Mesendoderm (in vitro differentiated cells): ENCODE results near the gene CKAP2. TPM values are rescaled to one million over a fixed set of nuclear protein-coding genes. Genes with fewer than 3 reads are reported as not detected.
"Not testable (repeated sequence)": the region's sequence is repeated elsewhere in the genome, so short reads cannot be mapped to it uniquely, and the experiment has no call there.

Source experiments
- DNase-seq: peaks from one replicate; pipeline ENCODE4 v3.0.0; 2013
- H2AK5ac ChIP-seq: 2 replicates; pipeline ENCODE4 v1.6.1; 2013; ENCODE audit warnings: low read length, inconsistent platforms
- H2BK120ac ChIP-seq: 2 replicates; pipeline ENCODE4 v1.6.1; 2013; ENCODE audit warnings: low read depth, mild to moderate bottlenecking, low read length, moderate library complexity, mixed read lengths
- H2BK15ac ChIP-seq: replicated peaks from 2 replicates; pipeline ENCODE4 v1.6.1; 2013; ENCODE audit warnings: low read depth, mild to moderate bottlenecking, moderate library complexity
- H2BK5ac ChIP-seq: 2 replicates; pipeline ENCODE4 v1.6.1; 2013; ENCODE audit warnings: low read length, inconsistent platforms
- H3K18ac ChIP-seq: 2 replicates; pipeline ENCODE4 v1.6.1; 2013; ENCODE audit warnings: mild to moderate bottlenecking, low read length, mixed read lengths
- H3K23ac ChIP-seq: one replicate; pipeline ENCODE4 v1.6.1; 2013; ENCODE audit warnings: low read length
- H3K27ac ChIP-seq: 2 replicates; pipeline ENCODE4 v1.5.1; 2013; ENCODE audit warnings: low read depth, mild to moderate bottlenecking, inconsistent platforms, low read length, moderate library complexity
- H3K27me3 ChIP-seq: 2 replicates; pipeline ENCODE4 v1.6.1; 2013; ENCODE audit warnings: low read length, control low read depth, mild to moderate bottlenecking, inconsistent platforms; ENCODE audit not compliant: insufficient read depth, poor library complexity
- H3K36me3 ChIP-seq: 2 replicates; pipeline ENCODE4 v1.6.1; 2013; ENCODE audit warnings: low read length, inconsistent platforms; ENCODE audit not compliant: control insufficient read depth, insufficient read depth
- H3K4ac ChIP-seq: one replicate; pipeline ENCODE4 v1.6.1; 2013; ENCODE audit warnings: low read depth, mild to moderate bottlenecking, low read length, moderate library complexity
- H3K4me1 ChIP-seq: 2 replicates; pipeline ENCODE4 v1.6.1; 2013; ENCODE audit warnings: low read depth, low read length, inconsistent platforms; ENCODE audit not compliant: control insufficient read depth
- H3K4me2 ChIP-seq: 2 replicates; pipeline ENCODE4 v1.6.1; 2013; ENCODE audit warnings: low read length
- H3K4me3 ChIP-seq: 2 replicates; pipeline ENCODE4 v1.5.1; 2013; ENCODE audit warnings: mild to moderate bottlenecking, low read length
- H3K56ac ChIP-seq: one replicate; pipeline ENCODE4 v1.6.1; 2013; ENCODE audit warnings: low read length
- H3K79me1 ChIP-seq: 2 replicates; pipeline ENCODE4 v1.6.1; 2013; ENCODE audit warnings: low read length, inconsistent platforms
- H3K79me2 ChIP-seq: 2 replicates; pipeline ENCODE4 v1.6.1; 2013; ENCODE audit warnings: mild to moderate bottlenecking, low read length; ENCODE audit not compliant: control insufficient read depth, insufficient read depth
- H3K9ac ChIP-seq: 2 replicates; pipeline ENCODE4 v1.6.1; 2013; ENCODE audit warnings: low read length, inconsistent platforms
- H4K5ac ChIP-seq: one replicate; pipeline ENCODE4 v1.6.1; 2013; ENCODE audit warnings: low read length
- H4K8ac ChIP-seq: one replicate; pipeline ENCODE4 v1.6.1; 2013; ENCODE audit warnings: low read depth, mild to moderate bottlenecking, control low read depth, low read length, moderate library complexity
- WGBS: extraction: QIAGEN DNeasy Blood & Tissue Kit; methylation state at CpG from one replicate; pipeline ENCODE4 v1.1.7; 2013; ENCODE audit warnings: low lambda C conversion rate, missing lambda C conversion rate; ENCODE audit not compliant: insufficient coverage; ENCODE audit errors: extremely low coverage; 5-methylcytosine and 5-hydroxymethylcytosine counted together
- polyA plus RNA-seq, 2 experiments: library from polyadenylated mRNA; stranded (reverse); fragments of 200-250 nt; gene quantifications; one replicate each; pipeline ENCODE4 v1.2.3, GENCODE V29; 2013

CKAP2 gene, protein sequence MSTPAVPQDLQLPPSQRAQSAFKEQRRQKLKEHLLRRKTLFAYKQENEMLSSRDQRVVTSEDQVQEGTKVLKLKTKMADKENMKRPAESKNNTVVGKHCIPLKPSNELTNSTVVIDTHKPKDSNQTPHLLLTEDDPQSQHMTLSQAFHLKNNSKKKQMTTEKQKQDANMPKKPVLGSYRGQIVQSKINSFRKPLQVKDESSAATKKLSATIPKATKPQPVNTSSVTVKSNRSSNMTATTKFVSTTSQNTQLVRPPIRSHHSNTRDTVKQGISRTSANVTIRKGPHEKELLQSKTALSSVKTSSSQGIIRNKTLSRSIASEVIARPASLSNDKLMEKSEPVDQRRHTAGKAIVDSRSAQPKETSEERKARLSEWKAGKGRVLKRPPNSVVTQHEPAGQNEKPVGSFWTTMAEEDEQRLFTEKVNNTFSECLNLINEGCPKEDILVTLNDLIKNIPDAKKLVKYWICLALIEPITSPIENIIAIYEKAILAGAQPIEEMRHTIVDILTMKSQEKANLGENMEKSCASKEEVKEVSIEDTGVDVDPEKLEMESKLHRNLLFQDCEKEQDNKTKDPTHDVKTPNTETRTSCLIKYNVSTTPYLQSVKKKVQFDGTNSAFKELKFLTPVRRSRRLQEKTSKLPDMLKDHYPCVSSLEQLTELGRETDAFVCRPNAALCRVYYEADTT
- polyA plus RNA-seq (2013, experiment 1 of 2) = 68.0 TPM
- polyA plus RNA-seq (2013, experiment 2 of 2) = 70.1 TPM

DNA sequence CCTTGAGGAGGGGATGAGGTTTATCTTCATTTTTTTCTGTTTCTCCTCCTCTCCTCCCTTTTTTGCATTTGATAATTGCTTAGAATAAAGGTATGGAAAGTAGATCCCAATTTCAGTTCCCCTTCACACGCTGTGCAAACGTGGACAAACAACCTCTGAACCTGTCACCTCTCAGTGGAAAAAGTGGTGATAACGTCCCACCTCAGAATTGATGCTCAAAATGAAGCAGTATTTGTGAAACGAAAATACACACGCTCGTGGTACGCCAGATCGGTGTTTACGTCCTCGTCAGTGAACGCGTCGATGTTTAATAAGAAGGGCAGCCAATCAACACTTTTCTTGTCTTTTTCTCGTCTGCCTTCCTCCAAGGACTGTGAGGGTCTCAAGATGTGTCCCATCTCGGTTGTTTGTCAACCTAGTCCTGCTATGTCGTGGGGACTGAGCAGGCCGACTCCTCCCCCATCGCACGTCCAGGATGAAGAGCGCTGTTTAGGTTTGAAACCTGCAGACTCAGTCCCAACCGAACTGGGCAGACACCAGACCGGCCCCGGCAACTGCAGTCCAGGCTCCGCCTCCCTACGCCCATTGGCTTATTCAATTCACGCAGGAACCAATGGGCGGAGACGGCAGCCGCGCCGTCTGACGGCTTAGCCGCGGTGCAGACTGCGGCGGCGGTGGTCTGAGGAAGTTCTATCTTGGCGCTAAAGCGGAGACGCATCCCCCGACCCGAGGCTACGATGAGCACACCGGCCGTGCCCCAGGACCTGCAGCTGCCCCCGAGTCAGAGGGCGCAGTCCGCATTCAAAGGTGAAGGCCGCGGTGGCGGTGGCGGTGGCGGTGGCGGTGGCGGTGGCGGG is at the start of gene CKAP2:
CKAP2 (plus strand) TSS at position 659 of the 857 bp plus-strand sequence; CDS start at position 738, 79 bp downstream.
- H2BK5ac ChIP-seq = peak within 1 kb of the TSS; percentile 5
- no peak within 1 kb of the TSS for H3K4ac ChIP-seq
- H3K79me2 ChIP-seq = peaks cover 8% of the 10 kb centered on the region
- H3K18ac ChIP-seq = peak within 1 kb of the TSS; percentile 85
- H3K4me1 ChIP-seq = no peaks in the 10 kb centered on the region
- H3K9ac ChIP-seq = peak within 1 kb of the TSS; percentile 66
- no peak within 1 kb of the TSS for H2BK120ac ChIP-seq
- no peak within 1 kb of the TSS for H2BK15ac ChIP-seq
- H3K27ac ChIP-seq = peak within 1 kb of the TSS; percentile 83
- no peaks in the 10 kb centered on the region for H3K79me1 ChIP-seq
- H2AK5ac ChIP-seq = no peak within 1 kb of the TSS
- no peaks in the 10 kb centered on the region for H3K36me3 ChIP-seq
- no peak within 1 kb of the TSS for H4K8ac ChIP-seq
- H3K4me2 ChIP-seq = peak within 1 kb of the TSS; percentile 63
- no peak within 1 kb of the TSS for H3K23ac ChIP-seq
- H3K56ac ChIP-seq = peak within 1 kb of the TSS; percentile 83
- peak; percentile 97 for DNase-seq
- peak within 1 kb of the TSS; percentile 32 for H3K4me3 ChIP-seq
- H4K5ac ChIP-seq = no peak within 1 kb of the TSS
- no peaks in the 10 kb centered on the region for H3K27me3 ChIP-seq
- no CpG with 5 or more reads among the region's 56 CpGs for WGBS

DNA sequence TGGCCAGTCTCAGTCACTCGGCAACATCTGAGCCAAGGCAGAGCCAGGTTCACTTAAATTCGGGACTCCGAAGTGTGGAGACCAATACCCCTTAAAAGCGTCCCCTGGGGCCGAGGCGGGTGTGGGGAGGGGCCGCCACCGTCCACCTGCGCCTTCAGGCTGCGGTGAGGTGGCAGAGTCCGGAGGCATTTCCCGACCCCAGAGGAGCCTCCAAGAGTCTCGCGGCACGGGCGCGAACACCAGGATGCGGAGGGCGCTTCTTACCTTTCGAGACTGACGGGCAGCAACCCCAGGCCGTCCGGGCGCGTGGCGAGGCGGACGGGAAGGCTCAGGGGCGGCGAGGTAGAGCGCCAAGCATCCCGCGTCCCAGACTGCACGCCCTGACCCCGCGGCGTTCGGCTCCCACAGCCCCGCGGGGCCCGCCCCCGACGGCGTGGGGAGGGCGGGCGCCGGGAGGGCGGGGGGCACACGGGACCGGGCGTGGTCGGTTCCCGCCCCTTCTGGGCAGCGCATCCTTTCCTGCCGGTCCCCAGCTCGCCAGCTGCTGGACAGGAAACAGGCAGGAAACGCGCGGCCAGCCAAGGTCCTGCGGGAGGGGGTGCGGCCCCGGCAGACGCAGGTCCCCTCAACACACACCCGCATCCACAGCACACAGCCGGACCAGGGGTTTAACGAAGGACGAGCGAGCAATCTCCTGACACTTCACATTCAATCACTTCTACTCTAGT is 49.3 kb upstream of the CKAP2 start, which contains the start of gene THSD1:
THSD1 (minus strand) TSS at position 406 of the 728 bp plus-strand sequence. CDS start 3,572 bp downstream, outside the sequence.
- Histone ChIP-seq H2BK15ac (no peak within 1 kb of the TSS), H3K4ac (no peak within 1 kb of the TSS), H3K4me2 (peak within 1 kb of the TSS; percentile 59), H3K9ac (peak within 1 kb of the TSS; percentile 38), H2BK120ac (no peak within 1 kb of the TSS), H3K79me2 (no peaks in the 10 kb centered on the region), H3K23ac (no peak within 1 kb of the TSS), H3K4me3 (no peak within 1 kb of the TSS), H3K4me1 (no peaks in the 10 kb centered on the region), H3K18ac (no peak within 1 kb of the TSS), H3K79me1 (no peaks in the 10 kb centered on the region), H3K56ac (peak within 1 kb of the TSS; percentile 64), H4K8ac (no peak within 1 kb of the TSS), H3K27me3 (peaks cover 4% of the 10 kb centered on the region), H2AK5ac (no peak within 1 kb of the TSS), H3K27ac (no peak within 1 kb of the TSS), H4K5ac (no peak within 1 kb of the TSS), H3K36me3 (no peaks in the 10 kb centered on the region), H2BK5ac (no peak within 1 kb of the TSS)
- peak; percentile 27 for DNase-seq
- no CpG with 5 or more reads among the region's 68 CpGs for WGBS

DNA sequence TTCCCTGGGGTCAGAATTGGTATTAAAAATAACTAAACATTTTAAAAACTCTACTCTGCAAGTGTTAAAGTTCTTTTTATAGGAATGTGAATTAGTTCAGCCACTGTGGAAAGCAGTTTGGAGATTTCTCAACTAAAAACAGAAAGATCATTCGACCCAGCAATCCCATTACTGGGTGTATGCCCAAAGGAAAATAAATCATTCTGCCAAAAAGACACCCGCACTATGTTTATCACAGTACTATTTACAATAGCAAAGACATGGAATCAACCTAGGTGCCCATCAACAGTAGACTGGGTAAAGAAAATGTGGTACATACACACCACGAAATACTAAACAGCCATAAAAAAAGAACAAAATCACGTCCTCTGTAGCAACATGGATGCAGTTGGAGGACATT is 48.6 kb upstream of the CKAP2 start:
- H4K8ac ChIP-seq = no peak overlapping the region
- no peak overlapping the region for H3K18ac ChIP-seq
- H3K4me2 ChIP-seq = no peak overlapping the region
- no peak overlapping the region for H3K9ac ChIP-seq
- H3K4me1 ChIP-seq = no peaks in the 10 kb centered on the region
- H3K4me3 ChIP-seq = no peak overlapping the region
- no peak overlapping the region for H3K56ac ChIP-seq
- no peak overlapping the region for H2BK5ac ChIP-seq
- H3K36me3 ChIP-seq = no peaks in the 10 kb centered on the region
- H2AK5ac ChIP-seq = no peak overlapping the region
- no peak overlapping the region for H3K27ac ChIP-seq
- no peak for DNase-seq
- H3K23ac ChIP-seq = no peak overlapping the region
- peaks cover 4% of the 10 kb centered on the region for H3K27me3 ChIP-seq
- H3K4ac ChIP-seq = no peak overlapping the region
- no peaks in the 10 kb centered on the region for H3K79me2 ChIP-seq
- no peak overlapping the region for H2BK120ac ChIP-seq
- no peak overlapping the region for H2BK15ac ChIP-seq
- no CpG with 5 or more reads among the region's 4 CpGs for WGBS
- no peaks in the 10 kb centered on the region for H3K79me1 ChIP-seq
- H4K5ac ChIP-seq = no peak overlapping the region

DNA sequence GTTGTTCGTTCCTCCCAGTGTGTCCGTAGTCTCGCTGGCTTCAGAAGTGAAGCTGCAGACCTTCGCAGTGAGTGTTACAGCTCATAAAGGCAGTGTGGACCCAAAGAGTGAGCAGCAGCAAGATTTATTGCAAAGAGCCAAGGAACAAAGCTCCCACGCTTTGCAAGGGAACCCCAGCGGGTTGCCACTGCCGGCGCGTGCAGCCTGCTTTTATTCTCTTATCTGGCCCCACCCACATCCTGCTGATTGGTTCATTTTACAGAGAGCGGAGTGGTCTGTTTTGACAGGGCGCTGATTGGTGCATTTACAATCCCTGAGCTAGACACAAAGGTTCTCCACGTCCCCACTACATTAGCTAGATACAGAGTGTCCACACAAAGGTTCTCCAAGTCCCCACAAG is 47.8 kb upstream of the CKAP2 start:
- not testable (repeated sequence) for H3K27ac ChIP-seq, H3K18ac ChIP-seq, H4K8ac ChIP-seq, H3K27me3 ChIP-seq, H3K56ac ChIP-seq, H3K79me1 ChIP-seq, H3K23ac ChIP-seq, H3K79me2 ChIP-seq, H3K4ac ChIP-seq, H3K4me1 ChIP-seq, H4K5ac ChIP-seq, H3K4me2 ChIP-seq, DNase-seq, H2BK120ac ChIP-seq, H3K9ac ChIP-seq, H3K36me3 ChIP-seq, H3K4me3 ChIP-seq, H2BK15ac ChIP-seq, H2BK5ac ChIP-seq, H2AK5ac ChIP-seq
- no CpG with 5 or more reads among the region's 12 CpGs for WGBS

DNA sequence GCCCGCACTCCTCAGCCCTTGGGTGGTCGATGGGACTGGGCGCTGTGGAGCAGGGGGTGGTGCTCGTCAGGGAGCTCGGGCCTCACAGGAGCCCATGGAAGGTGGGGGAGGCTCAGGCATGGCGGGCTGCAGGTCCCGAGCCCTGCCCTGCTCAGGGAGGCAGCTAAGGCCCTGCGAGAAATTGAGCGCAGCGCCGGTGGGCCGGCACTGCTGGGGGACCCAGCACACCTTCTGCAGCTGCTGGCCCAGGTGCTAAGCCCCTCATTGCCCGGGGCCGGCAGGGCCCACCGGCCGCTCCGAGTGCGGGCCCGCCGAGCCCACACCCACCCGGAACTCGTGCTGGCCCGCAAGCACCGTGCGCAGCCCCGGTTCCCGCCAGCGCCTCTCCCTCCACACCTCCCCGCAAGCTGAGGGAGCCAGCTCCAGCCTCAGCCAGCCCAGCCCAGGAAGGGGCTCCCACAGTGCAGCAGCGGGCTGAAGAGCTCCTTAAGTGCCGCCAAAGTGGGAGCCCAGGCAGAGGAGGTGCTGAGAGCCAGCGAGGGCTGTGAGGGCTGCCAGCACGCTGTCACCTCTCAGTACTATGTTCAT is 47.1 kb upstream of the CKAP2 start:
- H3K27ac ChIP-seq, H3K36me3 ChIP-seq, H3K4me2 ChIP-seq, H3K79me1 ChIP-seq, H2AK5ac ChIP-seq, H3K4me3 ChIP-seq, H3K79me2 ChIP-seq, H3K27me3 ChIP-seq, H3K9ac ChIP-seq, H3K56ac ChIP-seq, H2BK5ac ChIP-seq, H3K18ac ChIP-seq, H2BK15ac ChIP-seq, H2BK120ac ChIP-seq, H4K5ac ChIP-seq, H4K8ac ChIP-seq, H3K4me1 ChIP-seq, DNase-seq, H3K23ac ChIP-seq, H3K4ac ChIP-seq: not testable (repeated sequence)
- no CpG with 5 or more reads among the region's 33 CpGs for WGBS
